Muscle of arm (tissue), 12 donors: ENCODE data around the gene TIAM2. TPM values are rescaled to one million over a fixed set of nuclear protein-coding genes. Genes with fewer than 3 reads are reported as not detected.

ENCODE experiments used
- DNase-seq: peaks from one replicate; pipeline ENCODE4 v3.0.0-alpha.2; 2013
- polyA plus RNA-seq, 12 donors: library from polyadenylated mRNA; unstranded; fragments of 120-200 nt; gene quantifications; one replicate each; pipeline ENCODE4 v1.2.1, GENCODE V29; 2013; ENCODE audit not compliant: insufficient read length in 12 of 12

The TIAM2 gene
- polyA plus RNA-seq, 12 donors: 5.5 to 18.7 (median 15.6) TPM; not detected in 1

DNA sequence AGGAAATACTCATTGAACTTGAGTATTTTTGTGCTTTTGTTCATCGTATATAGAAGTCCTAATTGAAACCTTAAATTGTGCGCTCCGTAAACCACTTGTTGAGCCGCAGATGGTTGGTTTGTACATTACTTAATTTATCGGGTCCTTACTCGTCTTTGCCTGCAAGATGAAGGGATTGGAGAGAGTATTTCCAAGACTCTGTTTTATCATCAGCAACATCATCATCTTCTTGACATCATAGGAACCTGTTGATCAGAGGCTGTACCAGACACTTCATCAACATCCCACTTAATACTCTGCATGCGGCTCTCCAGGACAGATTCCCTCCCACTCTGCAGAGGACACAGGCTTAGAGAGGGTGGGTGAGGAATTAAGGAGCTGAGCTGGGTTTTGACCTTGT is 28.6 kb downstream of the TIAM2 start:
- DNase-seq: no peak

GRCh38 chr6:155024391-155025027 is 29.4 kb downstream of the TIAM2 start:
- DNase-seq: no peak

GRCh38 chr6:155026022-155026705 is 31.0 kb downstream of the TIAM2 start:
- DNase-seq: no peak

DNA sequence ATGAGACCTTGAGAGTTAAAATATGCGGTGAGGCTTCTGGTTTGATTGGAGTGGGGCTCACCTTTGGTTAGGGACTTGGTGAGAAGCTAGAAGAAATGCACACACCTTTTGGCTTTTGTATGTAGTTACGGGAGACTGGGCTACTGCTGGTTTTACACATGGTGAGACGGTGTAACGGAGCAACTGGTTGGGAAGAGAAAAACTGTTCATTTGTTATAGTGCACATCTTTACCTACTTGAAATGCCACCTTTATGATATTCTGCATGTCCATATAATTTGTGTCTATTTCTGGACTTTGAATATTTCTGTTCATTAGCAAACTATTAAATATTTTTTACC is 31.6 kb downstream of the TIAM2 start:
- DNase-seq: no peak

GRCh38 chr6:155030148-155030720 is 35.1 kb downstream of the TIAM2 start:
- DNase-seq: no peak

DNA sequence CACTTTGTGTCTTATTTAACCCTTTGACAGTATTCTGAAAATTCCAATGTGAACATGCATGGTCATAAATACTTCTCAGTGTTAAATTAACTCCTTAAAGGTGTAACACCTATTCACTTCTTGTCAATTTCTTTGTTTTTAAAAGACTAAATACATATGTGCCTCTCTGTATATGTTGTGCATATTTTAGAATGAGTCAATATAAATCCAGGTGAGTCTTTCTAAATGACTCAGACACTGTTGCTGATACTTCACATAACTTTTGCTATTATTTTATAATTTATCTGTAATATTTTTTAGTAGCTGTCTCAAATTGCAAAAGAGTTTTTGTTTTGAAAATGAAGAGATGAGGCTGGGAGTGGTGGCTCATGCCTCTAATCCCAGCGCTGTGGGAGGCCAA is 36.0 kb downstream of the TIAM2 start:
- no peak for DNase-seq

DNA sequence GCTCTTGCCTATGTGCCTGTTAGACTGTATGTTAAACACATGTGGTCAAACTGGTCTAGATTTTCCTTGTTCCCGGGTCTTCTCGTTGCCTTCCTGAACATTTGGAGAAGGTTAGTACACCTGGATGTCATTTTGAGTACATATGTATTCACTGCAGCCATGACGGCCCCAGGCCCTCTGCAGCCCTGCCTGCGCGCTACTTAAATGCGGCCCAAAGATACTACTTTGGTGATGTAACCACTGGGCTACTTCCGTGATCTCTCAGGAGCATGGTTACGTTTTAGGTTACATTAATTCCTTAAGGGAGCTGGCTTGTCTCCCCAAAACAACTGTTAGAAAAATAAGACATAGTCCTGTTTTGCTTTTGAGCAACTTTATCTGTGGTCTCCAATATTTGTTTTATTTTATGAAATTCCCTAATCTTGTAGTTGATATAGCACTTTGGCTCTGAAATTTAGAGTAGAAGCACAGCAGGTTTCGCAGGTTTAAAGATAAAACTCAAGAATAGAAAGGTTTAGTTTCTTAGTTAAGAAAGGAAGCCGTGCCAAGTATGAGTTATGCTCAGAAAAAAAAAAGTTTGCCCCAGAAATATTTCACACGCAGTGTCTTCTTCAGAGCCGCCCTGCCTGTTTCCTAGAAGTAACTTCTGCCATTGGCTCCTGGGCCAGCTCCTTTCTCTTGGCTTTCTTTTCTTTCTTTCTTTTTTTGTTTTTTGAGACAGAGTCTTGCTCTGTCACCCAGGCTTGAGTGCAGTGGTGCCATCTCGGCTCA is 38.1 kb downstream of the TIAM2 start:
- no peak for DNase-seq

DNA sequence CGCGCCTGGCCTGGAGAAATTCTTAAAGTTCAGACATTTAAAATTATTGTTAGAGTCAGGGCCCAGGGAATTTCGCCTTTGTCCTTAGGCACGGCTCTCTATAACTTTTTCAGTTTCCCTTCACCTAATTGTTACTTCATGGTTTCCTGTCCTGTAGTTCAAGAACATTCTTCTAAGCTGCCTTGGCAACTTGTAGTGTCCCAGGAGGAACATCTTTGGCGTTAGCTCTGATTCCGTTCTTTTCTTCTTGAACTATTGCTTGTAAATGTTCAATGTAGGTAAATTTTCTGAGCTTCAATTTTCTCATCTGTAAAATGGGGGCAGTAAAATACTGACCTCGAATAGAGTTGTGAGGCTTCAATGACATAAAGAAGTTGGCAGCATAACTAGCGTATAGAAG is 41.8 kb downstream of the TIAM2 start:
- peak; percentile 61 for DNase-seq

GRCh38 chr6:155038104-155038503 is 43.0 kb downstream of the TIAM2 start:
- DNase-seq: no peak

GRCh38 chr6:155038527-155038926 is 43.4 kb downstream of the TIAM2 start:
- DNase-seq: no peak

DNA sequence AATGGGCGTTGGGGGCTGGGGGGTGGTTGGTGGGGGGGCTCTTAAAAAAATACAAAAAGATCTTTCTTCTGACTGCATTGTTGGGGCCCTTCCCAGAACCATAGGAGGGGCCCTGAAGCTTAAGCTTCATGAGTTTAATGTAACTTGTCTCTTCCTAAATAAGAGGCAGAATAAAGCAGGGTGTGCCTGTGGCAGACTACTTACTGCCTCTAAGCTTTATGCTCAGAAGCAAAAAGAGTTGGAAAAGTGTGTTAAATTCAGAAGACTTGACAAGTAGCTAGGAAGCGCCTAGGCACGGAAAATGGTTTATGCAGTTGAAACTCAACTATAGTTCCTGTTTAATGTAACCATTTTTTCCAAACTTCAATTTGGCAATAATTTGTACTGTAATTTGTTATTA is 44.5 kb downstream of the TIAM2 start:
- DNase-seq: no peak

GRCh38 chr6:155040154-155040553 is 45.0 kb downstream of the TIAM2 start:
- DNase-seq: no peak

DNA sequence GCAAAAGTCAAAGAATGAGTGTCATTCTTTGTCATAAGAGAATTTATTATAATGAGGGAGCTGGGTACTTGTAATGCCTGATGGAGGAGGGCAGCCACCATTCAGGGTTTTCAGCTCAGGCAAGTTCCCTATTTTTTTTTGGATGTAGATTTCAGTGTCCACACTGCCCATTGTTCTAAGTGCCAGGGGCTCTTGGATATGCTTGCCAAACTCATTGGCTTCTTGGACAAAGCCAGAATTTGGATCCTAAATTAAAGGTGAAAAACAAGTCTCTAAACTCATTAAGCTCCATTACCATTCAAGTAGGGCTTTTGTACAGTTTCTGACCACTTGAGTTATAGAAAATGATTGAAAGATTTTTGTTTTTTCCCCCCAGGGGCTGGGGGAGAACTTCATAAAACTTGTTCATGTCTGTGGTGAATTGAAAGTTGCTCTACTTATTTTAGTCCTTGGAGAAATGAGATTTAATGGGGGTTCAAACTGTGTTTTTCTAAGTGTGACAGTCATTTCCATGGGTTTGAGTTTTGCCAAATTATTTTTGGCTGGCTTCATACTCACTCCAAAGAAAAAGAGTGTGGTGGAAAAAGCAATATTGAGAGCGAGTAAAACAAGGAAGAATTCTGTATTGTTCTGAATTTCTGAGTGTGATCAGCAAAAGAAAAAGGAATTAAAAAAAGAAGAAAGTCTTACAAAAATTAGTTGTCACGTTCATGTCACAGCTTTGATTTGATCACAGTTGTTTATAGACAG is 46.0 kb downstream of the TIAM2 start:
- no peak for DNase-seq

DNA sequence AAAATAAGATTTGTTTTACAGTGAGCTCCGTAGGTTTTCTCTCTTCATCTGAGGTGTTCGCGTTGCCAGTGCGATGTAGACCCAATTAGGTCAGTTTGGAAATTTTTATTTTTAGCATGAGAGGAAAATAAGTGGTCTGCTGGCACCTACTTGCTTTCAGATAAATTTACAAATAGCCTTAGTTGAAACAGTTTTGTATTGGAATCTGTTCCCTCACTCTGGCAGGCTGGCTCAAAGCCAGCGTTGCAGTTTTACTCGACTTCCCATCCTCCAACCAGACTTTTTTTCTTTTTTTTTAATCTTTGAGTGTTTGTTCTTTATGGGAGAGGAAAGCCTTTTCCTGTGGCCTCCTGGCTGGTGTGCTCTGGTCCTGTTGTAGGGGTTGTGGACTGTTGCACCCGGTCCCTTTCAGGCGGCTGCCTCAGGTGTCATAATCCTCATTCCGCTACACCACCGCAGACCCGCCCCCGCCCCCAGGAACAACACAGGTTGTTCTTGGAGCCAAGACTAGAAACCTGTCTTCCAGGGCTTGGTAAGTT is 46.7 kb downstream of the TIAM2 start:
- DNase-seq: peak; percentile 51

- no peak for DNase-seq
Measured at GRCh38 chr6:155042983-155043382, 47.9 kb downstream of the TIAM2 start.

- DNase-seq: no peak
Measured at GRCh38 chr6:155045561-155046404, 50.7 kb downstream of the TIAM2 start.

- no peak for DNase-seq
Measured at GRCh38 chr6:155047523-155047922, 52.4 kb downstream of the TIAM2 start.

- DNase-seq: no peak
Measured at GRCh38 chr6:155050311-155050710, 55.2 kb downstream of the TIAM2 start.

DNA sequence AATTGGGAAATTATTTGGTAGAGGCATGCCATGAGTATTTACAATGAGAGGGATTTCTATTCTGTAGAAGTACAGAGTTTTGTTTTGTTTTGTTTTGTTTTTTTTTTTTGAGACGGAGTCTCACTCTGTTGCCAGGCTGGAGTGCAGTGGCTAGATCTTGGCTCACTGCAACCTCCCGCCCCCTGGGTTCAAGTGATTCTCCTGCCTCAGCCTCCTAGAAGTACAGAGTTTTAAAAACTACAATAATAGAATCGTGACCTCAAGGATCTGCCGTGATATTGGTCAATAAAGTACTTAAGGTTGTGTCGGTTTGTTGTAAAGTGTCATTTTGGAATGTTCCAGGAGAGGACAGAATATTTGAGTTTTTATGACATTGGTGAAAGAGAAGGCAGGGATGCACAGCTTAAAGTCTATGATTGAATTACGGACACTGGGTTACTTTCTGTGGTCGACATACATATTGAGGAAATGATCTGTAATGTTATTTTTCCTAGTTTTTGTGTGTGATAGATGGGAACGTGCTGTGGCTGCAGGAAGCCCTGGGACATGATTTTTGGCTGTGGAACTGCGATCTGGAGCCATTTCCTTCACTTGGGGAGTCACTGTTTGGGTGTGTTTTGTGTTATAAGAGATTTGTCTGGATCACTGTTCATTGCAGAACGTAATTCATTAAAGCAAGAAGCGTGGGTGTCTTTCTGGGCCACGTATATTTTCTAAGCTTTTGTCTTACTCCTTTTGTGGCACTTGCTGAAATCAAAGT is 59.6 kb downstream of the TIAM2 start:
- DNase-seq: peak; percentile 59

DNA sequence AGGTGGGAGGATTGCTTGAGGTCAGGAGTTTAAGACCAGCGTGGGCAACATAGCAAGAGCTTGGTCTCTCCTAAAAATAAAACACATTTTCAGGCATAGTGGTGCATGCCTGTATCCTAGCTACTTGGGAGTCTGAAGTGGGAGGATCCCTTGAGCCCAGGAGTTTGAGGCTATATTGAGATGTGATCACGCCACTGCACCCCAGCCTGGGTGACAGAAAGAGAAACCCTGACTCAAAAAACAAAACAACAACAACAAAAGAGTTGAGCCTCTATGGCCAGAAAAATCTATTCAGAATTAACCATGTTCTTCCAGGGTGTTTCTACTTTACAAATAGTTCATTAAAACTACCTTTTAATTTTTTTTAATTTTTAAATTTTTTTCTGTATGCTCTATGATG is 60.6 kb downstream of the TIAM2 start:
- DNase-seq: no peak
